DND-41 (cell line): Measurements from ENCODE around the gene MAML3.

ENCODE experiments used
- ATAC-seq: fragments of 200-7000 bp; cut with Tn5 transposase; 3 replicates; pipeline ENCODE4 v1.9.1; 2021; ENCODE audit warnings: low read depth; ENCODE audit not compliant: insufficient read depth
- DNase-seq: peaks from one replicate; pipeline ENCODE4 v3.0.0-alpha.2; 2020
- H2AFZ ChIP-seq: 2 replicates; pipeline ENCODE4 v1.6.0; 2012; ENCODE audit warnings: low read depth, low read length
- H3K27ac ChIP-seq: 2 replicates; pipeline ENCODE4 v1.5.1; 2012; ENCODE audit warnings: low read length, inconsistent platforms
- H3K27me3 ChIP-seq: fragments of 200-600 bp; sonication (generic); 2 replicates; pipeline ENCODE4 v1.6.0; 2012; ENCODE audit warnings: low read length, mild to moderate bottlenecking, inconsistent platforms; ENCODE audit not compliant: insufficient read depth, poor library complexity
- H3K36me3 ChIP-seq: 2 replicates; pipeline ENCODE4 v1.5.1; 2012; ENCODE audit warnings: low read length, inconsistent platforms; ENCODE audit not compliant: insufficient read depth
- H3K4me1 ChIP-seq: 2 replicates; pipeline ENCODE4 v1.5.1; 2012; ENCODE audit warnings: mild to moderate bottlenecking, low read length; ENCODE audit not compliant: insufficient read depth
- H3K4me2 ChIP-seq: 2 replicates; pipeline ENCODE4 v1.6.0; 2012; ENCODE audit warnings: mild to moderate bottlenecking, moderate library complexity, low read length, inconsistent platforms; ENCODE audit not compliant: insufficient read depth
- H3K4me3 ChIP-seq, 2 experiments: fragments of 200-600 bp in 1 of 2; shearing (Covaris generic) in 1 of 2; 2 replicates each; pipeline ENCODE4 v1.5.1; 2012 to 2016; ENCODE audit warnings: inconsistent platforms in 2 of 2, low read length in 2 of 2, mild to moderate bottlenecking in 2 of 2, low read depth in 1 of 2, moderate library complexity in 1 of 2
- H3K79me2 ChIP-seq: 2 replicates; pipeline ENCODE4 v1.6.0; 2012; ENCODE audit warnings: low read length, inconsistent platforms; ENCODE audit not compliant: insufficient read depth
- H3K9ac ChIP-seq: 2 replicates; pipeline ENCODE4 v1.6.0; 2012; ENCODE audit warnings: low read depth, mild to moderate bottlenecking, inconsistent platforms, low read length, moderate library complexity
- H3K9me3 ChIP-seq: 2 replicates; pipeline ENCODE4 v1.5.1; 2012; ENCODE audit warnings: low read length, moderate library complexity, mild to moderate bottlenecking, inconsistent platforms; ENCODE audit not compliant: insufficient read depth, severe bottlenecking
- H4K20me1 ChIP-seq: 2 replicates; pipeline ENCODE4 v1.6.0; 2012; ENCODE audit warnings: low read length; ENCODE audit not compliant: insufficient read depth
- EZH2 ChIP-seq: IDR thresholded peaks from 3 replicates; pipeline ENCODE4 v1.6.1; 2012; ENCODE audit warnings: borderline replicate concordance, low read depth, mild to moderate bottlenecking, moderate library complexity, low read length, inconsistent platforms; ENCODE audit not compliant: severe bottlenecking
- TF ChIP-seq, protein P1 (sequence below): IDR thresholded peaks from 2 replicates; pipeline ENCODE4 v1.5.1; 2012; ENCODE audit warnings: borderline replicate concordance, low read length, moderate library complexity, mild to moderate bottlenecking; ENCODE audit not compliant: poor library complexity, severe bottlenecking; ENCODE audit errors: extremely low read depth

Gene MAML3

DNA sequence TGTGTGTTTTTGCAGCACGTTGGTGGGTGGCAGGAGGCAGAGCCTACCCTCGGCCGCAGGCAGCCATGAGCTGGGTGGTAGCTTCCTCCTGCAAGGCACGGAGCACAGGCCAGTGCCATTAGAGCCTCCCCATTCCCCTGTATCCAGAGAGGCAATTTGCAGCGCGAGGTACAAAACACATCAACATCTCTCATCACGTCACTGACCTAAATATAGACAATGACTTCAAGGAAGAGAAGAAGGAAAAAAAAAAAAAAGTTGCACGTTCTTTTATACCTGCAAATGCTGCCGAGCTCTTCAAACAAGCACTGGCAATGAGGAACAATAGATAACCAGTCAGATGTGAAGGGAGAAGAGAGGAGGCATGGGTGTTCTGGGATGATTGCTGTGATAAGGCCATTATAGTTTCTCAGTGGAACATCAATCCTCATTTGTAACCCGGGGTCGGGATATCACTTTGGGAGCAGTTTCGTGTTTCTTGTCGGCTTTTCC lies 328.4 kb downstream of the MAML3 start:
- Histone ChIP-seq H3K9ac (no peak overlapping the region), H3K4me3 (no peak overlapping the region), H3K79me2 (no peaks in the 10 kb centered on the region), H3K27ac (no peak overlapping the region), H3K4me2 (no peak overlapping the region), H2AFZ (no peak overlapping the region), H3K27me3 (no peaks in the 10 kb centered on the region), H3K9me3 (no peaks in the 10 kb centered on the region), H3K4me1 (no peaks in the 10 kb centered on the region), H3K36me3 (no peaks in the 10 kb centered on the region), H4K20me1 (no peaks in the 10 kb centered on the region)
- ATAC-seq (no peak), DNase-seq (no peak)
- TF ChIP-seq, protein P1, sequence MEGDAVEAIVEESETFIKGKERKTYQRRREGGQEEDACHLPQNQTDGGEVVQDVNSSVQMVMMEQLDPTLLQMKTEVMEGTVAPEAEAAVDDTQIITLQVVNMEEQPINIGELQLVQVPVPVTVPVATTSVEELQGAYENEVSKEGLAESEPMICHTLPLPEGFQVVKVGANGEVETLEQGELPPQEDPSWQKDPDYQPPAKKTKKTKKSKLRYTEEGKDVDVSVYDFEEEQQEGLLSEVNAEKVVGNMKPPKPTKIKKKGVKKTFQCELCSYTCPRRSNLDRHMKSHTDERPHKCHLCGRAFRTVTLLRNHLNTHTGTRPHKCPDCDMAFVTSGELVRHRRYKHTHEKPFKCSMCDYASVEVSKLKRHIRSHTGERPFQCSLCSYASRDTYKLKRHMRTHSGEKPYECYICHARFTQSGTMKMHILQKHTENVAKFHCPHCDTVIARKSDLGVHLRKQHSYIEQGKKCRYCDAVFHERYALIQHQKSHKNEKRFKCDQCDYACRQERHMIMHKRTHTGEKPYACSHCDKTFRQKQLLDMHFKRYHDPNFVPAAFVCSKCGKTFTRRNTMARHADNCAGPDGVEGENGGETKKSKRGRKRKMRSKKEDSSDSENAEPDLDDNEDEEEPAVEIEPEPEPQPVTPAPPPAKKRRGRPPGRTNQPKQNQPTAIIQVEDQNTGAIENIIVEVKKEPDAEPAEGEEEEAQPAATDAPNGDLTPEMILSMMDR, result no peak
- no peak for TF ChIP-seq EZH2

DNA sequence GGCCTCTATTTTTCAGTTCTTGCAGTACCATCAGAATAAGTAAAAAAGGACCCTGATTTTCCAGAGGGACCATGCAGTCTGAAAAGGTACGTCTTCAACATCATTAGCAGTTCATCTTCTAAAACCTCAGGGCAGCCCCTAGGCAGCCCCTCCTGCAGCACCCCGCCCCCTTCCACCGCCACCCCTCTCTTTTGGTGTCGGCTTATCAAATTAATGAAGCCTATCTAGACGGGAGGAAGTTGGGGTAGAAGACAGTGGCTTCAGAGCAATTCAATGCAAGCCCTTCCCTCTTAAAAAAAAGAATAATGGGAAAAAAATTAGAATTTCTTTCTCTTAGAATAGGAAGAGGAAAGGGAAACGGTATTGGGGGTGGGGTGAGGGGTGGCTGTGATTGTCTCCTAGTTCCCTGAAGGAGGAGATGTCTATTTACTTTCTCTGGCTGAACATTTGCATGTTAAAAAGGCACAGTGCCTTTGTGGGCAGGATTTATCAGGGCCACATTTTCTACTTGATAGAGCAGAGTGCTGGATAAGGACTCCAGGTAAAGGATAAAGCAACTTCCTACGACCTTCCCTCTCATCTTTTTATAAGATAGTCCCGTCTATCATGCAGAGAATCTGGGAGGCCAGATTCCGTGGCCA lies 329.0 kb downstream of the MAML3 start:
- H3K4me3 ChIP-seq, result no peak overlapping the region
- TF ChIP-seq EZH2, result no peak
- TF ChIP-seq, protein P1, result no peak
- H3K36me3 ChIP-seq, result no peaks in the 10 kb centered on the region
- no peak overlapping the region for H3K9ac ChIP-seq
- no peaks in the 10 kb centered on the region for H4K20me1 ChIP-seq
- DNase-seq (no peak), ATAC-seq (no peak)
- H3K4me1 ChIP-seq, result no peaks in the 10 kb centered on the region
- no peak overlapping the region for H3K4me2 ChIP-seq
- H3K27ac ChIP-seq, result no peak overlapping the region
- H3K27me3 ChIP-seq, result no peaks in the 10 kb centered on the region
- no peaks in the 10 kb centered on the region for H3K9me3 ChIP-seq
- no peak overlapping the region for H2AFZ ChIP-seq
- no peaks in the 10 kb centered on the region for H3K79me2 ChIP-seq

DNA sequence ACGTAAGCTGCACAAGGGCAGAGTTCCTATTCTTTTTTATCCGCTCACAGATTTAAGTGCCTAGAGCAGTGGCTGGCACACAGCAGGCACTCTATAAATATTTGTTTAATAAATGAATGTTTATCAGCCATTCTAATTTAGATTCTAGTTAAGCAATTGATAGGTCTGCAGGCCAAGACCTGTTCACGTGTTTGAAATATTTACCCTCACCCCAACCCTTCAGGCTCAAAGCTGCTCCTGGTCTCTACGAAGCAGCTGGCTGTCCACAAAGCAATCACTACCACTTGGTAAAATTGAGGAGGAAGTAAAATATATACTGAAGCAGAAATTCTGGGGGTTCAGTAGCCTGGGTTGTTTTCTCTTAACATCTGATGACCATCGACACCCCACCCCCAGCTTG lies 330.2 kb downstream of the MAML3 start:
- Histone ChIP-seq H3K4me1 (peaks cover 7% of the 10 kb centered on the region), H4K20me1 (no peaks in the 10 kb centered on the region), H3K36me3 (no peaks in the 10 kb centered on the region), H3K4me2 (no peak overlapping the region), H3K9me3 (no peaks in the 10 kb centered on the region), H3K27ac (no peak overlapping the region), H2AFZ (no peak overlapping the region), H3K79me2 (no peaks in the 10 kb centered on the region), H3K27me3 (no peaks in the 10 kb centered on the region), H3K4me3 (no peak overlapping the region), H3K9ac (no peak overlapping the region)
- DNase-seq (no peak), ATAC-seq (no peak)
- no peak for TF ChIP-seq EZH2
- TF ChIP-seq, protein P1, result no peak
